ENCODE data around the gene TBC1D22A. TPM values are rescaled to one million over a fixed set of nuclear protein-coding genes. Genes with fewer than 3 reads are reported as not detected.

TBC1D22A gene
- total RNA-seq, 1 donor from 2014 or later: 15.3 TPM

- no peak for DNase-seq (ENCODE audit: low read depth in 2 of 2)
Observed at GRCh38 chr22:46881373-46882118, 119.1 kb downstream of the TBC1D22A start.

- DNase-seq (ENCODE audit: low read depth in 2 of 2): no peak
Observed at GRCh38 chr22:46883092-46883910, 120.9 kb downstream of the TBC1D22A start.

- DNase-seq (ENCODE audit: low read depth in 2 of 2): no peak
Observed at GRCh38 chr22:46884365-46884764, 121.9 kb downstream of the TBC1D22A start.

DNA sequence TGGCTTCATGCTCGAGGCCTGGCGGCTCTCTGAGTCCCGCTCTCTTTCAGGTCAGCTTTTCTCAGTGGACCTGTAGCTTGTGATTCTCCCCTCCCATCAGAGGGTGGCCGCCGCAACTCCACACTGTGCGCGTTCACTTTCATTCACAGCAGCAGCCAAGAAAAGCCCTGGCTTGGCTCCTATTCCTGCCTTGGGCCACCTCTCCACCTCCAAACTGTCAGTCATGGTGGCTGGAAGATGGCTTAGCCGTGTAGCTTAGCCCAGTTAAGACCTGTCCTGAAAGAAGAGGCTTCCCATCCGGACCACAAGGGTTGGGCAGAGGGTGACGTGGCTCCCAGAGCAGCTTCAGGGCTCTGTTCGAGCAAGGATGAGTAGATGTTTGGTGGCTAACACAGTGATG is 125.5 kb downstream of the TBC1D22A start:
- no peak for DNase-seq (ENCODE audit: low read depth in 2 of 2)

GRCh38 chr22:46890819-46891218 is 128.4 kb downstream of the TBC1D22A start:
- no peak for DNase-seq (ENCODE audit: low read depth in 2 of 2)

DNA sequence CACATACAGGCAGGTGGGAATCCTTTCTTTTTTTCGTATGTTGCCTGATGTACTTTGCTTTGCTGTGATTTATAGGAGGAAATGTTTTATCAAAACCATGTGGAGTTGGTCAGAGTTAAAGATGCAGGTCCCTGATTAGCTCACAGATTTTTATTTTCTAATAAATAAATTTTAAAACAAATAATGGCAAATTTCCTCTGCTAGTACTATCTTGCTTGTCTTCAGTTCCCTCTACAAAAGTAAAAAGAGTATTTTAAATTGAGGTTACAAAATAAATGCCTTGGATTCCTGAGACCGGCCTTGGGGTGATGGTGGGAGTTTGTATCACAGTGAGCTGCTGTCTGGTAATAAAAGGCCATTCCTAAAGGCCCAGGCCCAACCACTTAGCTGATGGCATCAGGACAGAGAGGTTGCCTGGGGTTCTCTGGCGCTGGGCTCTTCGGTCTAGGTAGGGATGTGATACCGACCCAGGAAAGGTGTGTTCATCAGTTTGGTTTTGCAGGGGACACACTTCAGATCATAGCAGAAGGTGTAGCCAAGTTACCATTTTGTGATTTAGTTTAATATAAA is 129.0 kb downstream of the TBC1D22A start:
- no peak for DNase-seq (ENCODE audit: low read depth in 2 of 2)

GRCh38 chr22:46892866-46893265 is 130.4 kb downstream of the TBC1D22A start:
- no peak for DNase-seq (ENCODE audit: low read depth in 2 of 2)

DNA sequence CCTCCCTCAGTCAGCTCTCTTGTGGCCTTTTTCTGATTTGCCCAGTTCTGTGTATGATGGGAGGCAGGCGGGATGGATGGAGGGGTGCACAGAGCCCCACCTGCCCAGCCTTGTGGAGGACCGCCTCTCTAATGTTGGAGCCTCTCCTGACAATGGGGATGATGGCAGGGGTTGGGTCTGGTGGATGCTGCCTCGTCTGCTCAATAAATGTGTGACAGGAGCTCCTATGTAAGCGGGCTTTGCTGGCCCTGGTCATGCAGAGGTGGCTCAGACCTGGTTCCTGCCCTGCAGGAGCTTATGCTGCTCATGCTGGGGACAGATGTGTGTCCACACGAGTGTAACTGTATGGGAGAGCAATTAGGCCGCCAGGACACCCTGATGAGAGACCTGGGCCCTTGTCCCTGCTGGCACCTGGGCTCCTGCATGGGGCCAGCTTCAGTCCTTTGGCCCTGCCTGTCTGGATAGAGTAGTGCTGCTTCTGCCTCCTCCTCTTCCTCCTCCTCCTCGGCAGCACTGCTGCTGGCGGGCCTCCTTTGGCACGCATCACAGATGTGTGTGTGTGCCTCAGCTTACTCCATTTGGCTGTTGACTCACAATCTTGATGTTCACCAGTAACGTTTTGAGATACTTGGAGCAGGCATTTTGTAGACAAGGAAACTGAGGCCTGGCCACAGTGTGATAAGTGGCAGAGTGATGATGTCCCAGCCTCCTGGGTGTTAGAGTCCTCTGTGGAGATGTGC is 131.0 kb downstream of the TBC1D22A start:
- no peak for DNase-seq (ENCODE audit: low read depth in 2 of 2)

- DNase-seq (ENCODE audit: low read depth in 2 of 2): no peak
Observed at GRCh38 chr22:46894081-46894671, 131.7 kb downstream of the TBC1D22A start.

DNA sequence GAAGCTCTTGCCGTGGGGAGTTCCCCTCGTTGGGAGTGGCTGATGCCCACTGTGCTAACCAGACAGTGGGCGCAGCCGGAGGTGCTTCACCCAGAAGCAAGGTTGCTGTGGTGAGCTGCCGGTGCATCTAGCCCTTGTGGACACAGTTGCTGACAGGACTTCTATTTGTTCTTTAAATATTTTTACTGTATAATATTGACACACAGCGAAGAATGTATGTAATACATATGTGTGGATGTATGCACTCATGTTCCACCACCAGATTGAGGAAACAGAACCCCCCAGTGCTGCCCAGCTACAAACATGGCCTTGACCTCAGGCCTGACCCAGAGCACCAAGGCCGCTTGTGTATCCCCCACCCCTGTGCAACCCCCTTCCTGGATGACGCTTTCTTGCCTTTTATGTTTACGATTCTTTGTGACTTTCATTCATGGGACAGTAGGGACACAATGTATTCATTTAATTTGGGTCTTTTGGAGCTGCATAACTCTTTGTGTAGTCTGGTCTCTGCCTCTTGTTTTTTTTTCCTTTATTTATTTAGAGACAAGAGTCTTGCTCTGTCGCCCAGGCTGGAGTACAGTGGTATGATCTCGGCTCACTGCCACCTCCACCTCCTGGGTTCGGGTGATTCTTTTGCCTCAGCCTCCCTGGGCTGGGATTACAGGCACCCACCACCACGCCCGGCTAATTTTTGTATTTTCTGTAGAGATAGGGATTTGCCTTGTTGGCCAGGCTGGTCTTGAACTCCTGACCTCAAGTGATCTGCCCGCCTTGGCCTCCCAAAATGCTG is 132.6 kb downstream of the TBC1D22A start:
- no peak for DNase-seq (ENCODE audit: low read depth in 2 of 2)

DNA sequence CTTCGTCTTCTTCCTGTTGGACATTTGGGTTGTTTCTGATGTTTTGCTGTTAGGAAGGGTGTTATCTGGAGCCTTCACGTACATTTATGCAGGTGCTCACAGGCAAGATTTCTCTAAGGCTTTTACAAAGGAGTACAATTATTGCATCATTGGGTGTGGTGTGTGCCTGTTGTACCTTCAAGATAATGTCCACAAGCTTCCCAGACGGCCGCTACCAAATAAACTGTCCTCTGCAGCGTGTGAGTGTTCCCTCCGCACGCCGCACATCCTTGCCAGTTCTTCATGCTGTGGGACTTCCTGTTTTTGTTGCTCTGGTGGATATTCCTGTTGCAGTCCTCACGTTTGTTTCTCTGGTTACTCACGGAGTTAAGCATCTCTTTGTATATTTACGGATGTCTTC is 133.3 kb downstream of the TBC1D22A start:
- peak; percentile 12 to 41 for DNase-seq (ENCODE audit: low read depth in 2 of 2)

GRCh38 chr22:46896166-46896565 is 133.7 kb downstream of the TBC1D22A start:
- no peak for DNase-seq (ENCODE audit: low read depth in 2 of 2)

- no peak for DNase-seq (ENCODE audit: low read depth in 2 of 2)
Observed at GRCh38 chr22:46896568-46897245, 134.3 kb downstream of the TBC1D22A start.

GRCh38 chr22:46897246-46897623 is 134.8 kb downstream of the TBC1D22A start:
- peak in 1 of 2 donors; percentile 8 for DNase-seq (ENCODE audit: low read depth in 2 of 2)

- DNase-seq (ENCODE audit: low read depth in 2 of 2): no peak
Observed at GRCh38 chr22:46900549-46900948, 138.1 kb downstream of the TBC1D22A start.

GRCh38 chr22:46902436-46902835 is 140.0 kb downstream of the TBC1D22A start:
- DNase-seq (ENCODE audit: low read depth in 2 of 2): no peak

- no peak for DNase-seq (ENCODE audit: low read depth in 2 of 2)
Observed at GRCh38 chr22:46902998-46903916, 140.8 kb downstream of the TBC1D22A start.

DNA sequence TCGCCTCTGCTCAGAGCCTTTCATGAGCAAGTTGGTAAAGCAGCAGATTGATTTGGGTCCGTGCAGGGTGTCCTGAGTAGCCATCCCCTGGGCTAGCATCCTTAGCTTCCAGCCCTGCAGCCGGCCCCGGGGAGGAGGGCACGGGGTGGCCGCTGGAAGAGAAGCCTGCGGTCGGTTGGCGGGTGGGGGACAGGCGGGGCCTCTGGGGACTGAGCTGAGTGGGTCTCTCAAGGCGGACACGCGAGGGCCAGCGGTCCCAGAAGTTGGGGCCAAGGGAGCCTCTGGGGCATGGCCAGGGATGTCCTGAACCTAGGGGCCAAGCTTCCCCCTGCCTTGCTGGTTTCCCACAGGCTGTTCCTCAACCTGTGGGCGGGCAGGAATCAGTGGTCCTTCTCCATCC is 143.0 kb downstream of the TBC1D22A start:
- DNase-seq (ENCODE audit: low read depth in 2 of 2): no peak

DNA sequence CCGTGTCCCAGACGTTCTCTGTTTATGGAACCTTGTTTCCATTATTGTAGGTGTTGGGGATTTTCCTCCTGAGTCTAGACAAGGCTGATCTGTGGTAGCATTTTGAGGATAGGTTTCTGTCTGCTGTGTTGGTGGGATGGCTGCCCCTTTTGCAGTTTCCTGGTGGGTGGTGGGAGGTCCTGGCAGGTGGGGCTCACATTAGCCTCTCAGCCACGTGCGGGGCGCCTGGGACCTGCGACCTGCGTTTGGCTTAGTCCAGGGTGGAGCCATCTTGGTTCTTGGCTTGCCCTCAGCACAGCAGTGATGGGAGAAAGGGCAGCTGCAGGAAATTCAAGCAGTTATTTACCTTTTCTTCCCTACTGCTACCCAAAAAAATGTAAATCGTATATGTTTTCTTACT is 143.4 kb downstream of the TBC1D22A start:
- DNase-seq (ENCODE audit: low read depth in 2 of 2): no peak

All from lung microvascular endothelial cell (primary cell).